Activated CD8-positive, alpha-beta T cell treated with anti-CD3 and anti-CD28 coated beads, Interleukin-2, amount 10 ng/mL, durations not matched to agents 7 days and 5 days (primary cell): ENCODE results near the gene EDARADD. TPM values are rescaled to one million over a fixed set of nuclear protein-coding genes. Genes with fewer than 3 reads are reported as not detected.

ENCODE experiments used
- ATAC-seq: fragments of 150-1000 bp; cut with Tn5 transposase; one replicate; pipeline ENCODE4 v1.10.0; 2021; ENCODE audit warnings: moderate library complexity
- CTCF ChIA-PET: fragments of 350-600 bp; sonication (Branson Sonifier 250); formaldehyde crosslinking; loops from one replicate; lab custom pipeline; 2021; ENCODE audit warnings: antibody characterized with exemption; lab: Charles Lee
- POLR2A ChIA-PET: fragments of 350-600 bp; sonication (Branson Sonifier 250); formaldehyde crosslinking; loops from one replicate; lab custom pipeline; 2021; ENCODE audit warnings: antibody characterized with exemption; lab: Charles Lee
- DNase-seq: peaks from one replicate; pipeline ENCODE4 v3.0.0-alpha.2; 2020
- H3K27ac Mint-ChIP-seq: one replicate; pipeline ENCODE4 v1.8.0; 2021; ENCODE audit warnings: mild to moderate bottlenecking, mixed read lengths
- H3K27me3 Mint-ChIP-seq: one replicate; pipeline ENCODE4 v1.8.0; 2021; ENCODE audit warnings: low read depth, mixed read lengths
- H3K36me3 Mint-ChIP-seq: one replicate; pipeline ENCODE4 v1.8.0; 2021; ENCODE audit warnings: low read depth, mixed read lengths
- H3K4me1 Mint-ChIP-seq: one replicate; pipeline ENCODE4 v1.8.0; 2021; ENCODE audit warnings: low read depth, mixed read lengths
- H3K4me3 Mint-ChIP-seq: one replicate; pipeline ENCODE4 v1.8.0; 2021; ENCODE audit warnings: mild to moderate bottlenecking, mixed read lengths
- H3K9me3 Mint-ChIP-seq: one replicate; pipeline ENCODE4 v1.8.0; 2022; ENCODE audit warnings: mixed read lengths; ENCODE audit not compliant: insufficient read depth
- total RNA-seq, 2 experiments: library from RNA; stranded (reverse); gene quantifications; one replicate each; pipeline ENCODE4 v1.2.3, GENCODE V29; 2021

Gene EDARADD
- total RNA-seq, 2 experiments from 2014 or later = 0.45 to 1.2 TPM

GRCh38 chr1:236526079-236526478 lies 132.0 kb downstream of the EDARADD start:
- no peak overlapping the region for H3K4me3 Mint-ChIP-seq
- H3K27me3 Mint-ChIP-seq = peaks cover 3% of the 10 kb centered on the region
- DNase-seq (no peak), ATAC-seq (no peak)
- POLR2A ChIA-PET = interaction anchor here (0.5 kb wide), 1 partner anchor 260 kb away, joined by 3 read pairs; no protein-coding TSS in a partner anchor
- CTCF ChIA-PET = interaction anchor here (1.3 to 1.8 kb wide), 2 partner anchors 8 to 12 kb away, joined by 3 to 5 read pairs; no protein-coding TSS in a partner anchor
- H3K27ac Mint-ChIP-seq = peak overlapping the region; percentile 48
- no peaks in the 10 kb centered on the region for H3K9me3 Mint-ChIP-seq
- peaks cover 34% of the 10 kb centered on the region for H3K4me1 Mint-ChIP-seq
- peaks cover 34% of the 10 kb centered on the region for H3K36me3 Mint-ChIP-seq

DNA sequence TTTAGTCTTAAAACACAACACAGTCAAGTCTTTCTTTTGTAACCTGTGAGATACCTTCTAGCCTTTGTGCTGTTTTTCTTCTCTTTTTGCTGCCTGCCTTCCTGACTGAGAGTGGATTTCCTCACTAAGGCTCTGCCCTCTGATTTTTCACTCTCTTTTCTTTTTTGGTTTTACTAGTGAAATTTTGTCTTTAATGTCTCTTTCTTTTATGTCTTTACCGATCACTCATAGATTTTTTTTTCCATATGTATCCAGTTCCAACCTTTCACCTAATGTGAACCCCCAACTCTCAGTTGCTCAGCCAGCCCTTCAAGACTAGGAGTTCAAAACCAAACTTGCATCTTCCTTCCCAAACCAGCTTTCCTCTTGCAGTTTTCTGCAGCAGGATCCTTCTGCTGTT lies 136.2 kb downstream of the EDARADD start:
- ATAC-seq = no peak
- ChIA-PET CTCF (no interaction called here), POLR2A (no interaction called here)
- DNase-seq = no peak
- Mint-ChIP-seq H3K27me3 (no peaks in the 10 kb centered on the region), H3K4me1 (peaks cover 39% of the 10 kb centered on the region), H3K27ac (peak overlapping the region; percentile 53), H3K9me3 (no peaks in the 10 kb centered on the region), H3K4me3 (no peak overlapping the region), H3K36me3 (peaks cover 52% of the 10 kb centered on the region)

DNA sequence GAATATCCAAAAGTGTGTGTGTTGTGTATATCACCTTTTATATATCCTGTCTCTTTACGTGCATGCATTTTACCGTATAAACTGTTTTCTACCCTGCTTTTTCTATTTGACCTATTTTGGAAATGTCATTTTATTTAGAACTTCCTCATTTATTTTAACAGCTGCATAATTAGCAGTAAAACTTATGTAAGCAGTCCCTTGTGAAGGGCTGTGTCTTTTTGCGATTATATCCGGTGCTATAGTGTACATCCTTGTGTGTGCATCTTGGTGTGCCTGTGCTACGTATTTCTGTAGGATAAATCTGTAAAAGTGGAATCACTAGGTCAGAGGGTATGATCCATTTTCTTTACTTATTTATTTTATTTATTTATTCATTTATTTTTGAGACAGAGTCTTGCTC lies 136.9 kb downstream of the EDARADD start:
- Mint-ChIP-seq H3K9me3 (no peaks in the 10 kb centered on the region), H3K27ac (no peak overlapping the region), H3K4me3 (no peak overlapping the region), H3K27me3 (no peaks in the 10 kb centered on the region), H3K4me1 (peaks cover 41% of the 10 kb centered on the region), H3K36me3 (peaks cover 55% of the 10 kb centered on the region)
- ATAC-seq (no peak), DNase-seq (no peak)
- POLR2A ChIA-PET = no interaction called here
- CTCF ChIA-PET = no interaction called here

DNA sequence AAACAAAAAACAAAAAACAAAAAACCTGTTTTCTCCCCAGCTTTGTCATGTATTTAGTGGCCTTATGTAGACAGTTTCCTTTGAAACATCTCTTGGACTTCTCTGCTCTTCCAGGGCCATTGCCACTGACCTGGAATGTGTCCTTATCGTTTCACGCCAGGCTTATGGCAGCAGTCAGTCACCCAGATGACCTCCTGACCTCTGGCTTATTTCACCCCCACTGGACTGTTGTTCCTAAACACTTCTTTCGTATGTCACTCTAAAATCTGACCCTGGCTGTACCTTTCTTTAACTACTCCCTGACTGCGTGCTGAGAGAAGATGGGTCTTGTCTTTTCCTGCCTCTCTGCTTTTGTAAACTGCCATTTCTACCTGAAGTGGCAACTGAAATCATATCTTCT lies 138.8 kb downstream of the EDARADD start:
- no peaks in the 10 kb centered on the region for H3K9me3 Mint-ChIP-seq
- POLR2A ChIA-PET = interaction anchor here (3.2 kb wide), 1 partner anchor 8 kb away, joined by 15 read pairs; no protein-coding TSS in a partner anchor
- ATAC-seq = no peak
- peaks cover 33% of the 10 kb centered on the region for H3K4me1 Mint-ChIP-seq
- no peak for DNase-seq
- CTCF ChIA-PET = no interaction called here
- H3K27me3 Mint-ChIP-seq = no peaks in the 10 kb centered on the region
- no peak overlapping the region for H3K4me3 Mint-ChIP-seq
- H3K36me3 Mint-ChIP-seq = peaks cover 50% of the 10 kb centered on the region
- peak overlapping the region; percentile 35 for H3K27ac Mint-ChIP-seq

GRCh38 chr1:236534151-236534651 lies 140.1 kb downstream of the EDARADD start:
- Mint-ChIP-seq H3K27me3 (no peaks in the 10 kb centered on the region), H3K36me3 (peaks cover 55% of the 10 kb centered on the region), H3K4me3 (no peak overlapping the region), H3K9me3 (no peaks in the 10 kb centered on the region), H3K4me1 (peaks cover 30% of the 10 kb centered on the region), H3K27ac (peak overlapping the region; percentile 32)
- DNase-seq (peak; percentile 31), ATAC-seq (peak; percentile 40)
- ChIA-PET POLR2A (interaction anchor here (1.4 to 3.2 kb wide), 2 partner anchors 9 to 10 kb away, joined by 3 to 15 read pairs; no protein-coding TSS in a partner anchor), CTCF (interaction anchor here (0.6 to 1.3 kb wide), 5 partner anchors 8 to 15 kb away, joined by 3 to 4 read pairs (median 3); no protein-coding TSS in a partner anchor)

Other genes starting within 250 kb of the EDARADD start
- 1 to 10 TPM; 1.3 to 1.6 TPM for gene ERO1B, start 112.3 kb upstream of the EDARADD start, total RNA-seq
- 10 to 100 TPM; 75.5 to 77.8 TPM for gene LGALS8, start 129.7 kb downstream of the EDARADD start, total RNA-seq
- 10 to 100 TPM; 41.1 to 45.9 TPM for gene HEATR1, start 210.2 kb downstream of the EDARADD start, total RNA-seq